HCT116 (cell line): ENCODE results near the gene SLC25A39. TPM values are rescaled to one million over a fixed set of nuclear protein-coding genes. Genes with fewer than 3 reads are reported as not detected.
"Not testable (repeated sequence)": the region's sequence is repeated elsewhere in the genome, so short reads cannot be mapped to it uniquely, and the experiment has no call there.

Experiments used
- ATAC-seq: fragments of 200-7000 bp; cut with Tn5 transposase; 2 replicates; pipeline ENCODE4 v1.9.1; 2020; ENCODE audit warnings: mild to moderate bottlenecking, moderate library complexity
- BruUV-seq: library from RNA; stranded (reverse); fragments of 400-500 nt; replicated peaks from 2 replicates; lab custom pipeline; 2021; lab: Mats Ljungman, UMichigan
- CTCF ChIA-PET: fragments of 300-600 bp; sonication (Branson Sonifier 250); formaldehyde crosslinking; loops from one replicate; lab custom pipeline; 2021; ENCODE audit warnings: antibody characterized with exemption; lab: Charles Lee
- POLR2A ChIA-PET: fragments of 300-600, 350-600 bp; sonication (Branson Sonifier 250); formaldehyde crosslinking; loops from one replicate; lab custom pipeline; 2021; ENCODE audit warnings: antibody characterized with exemption; lab: Charles Lee
- RAD21 ChIA-PET, 2 experiments: fragments of 300-600 bp; sonication (Branson Sonifier 250); formaldehyde crosslinking; loops; one replicate each; lab custom pipeline; 2023; ENCODE audit warnings: low total read pairs in 2 of 2; ENCODE audit not compliant: uncharacterized antibody in 2 of 2, unreplicated experiment in 2 of 2, low non-redundant PET in 1 of 2; lab: Charles Lee
- DNase-seq: peaks from one replicate; pipeline ENCODE4 v3.0.0-alpha.2; 2010; ENCODE audit warnings: low read depth, low spot score
- H2AFZ ChIP-seq: fragments of 200-600 bp; shearing (Covaris generic), sonication (generic); 2 replicates; pipeline ENCODE4 v1.6.1; 2017; ENCODE audit warnings: low read depth, mixed run types, mixed read lengths, antibody characterized with exemption, low read length; ENCODE audit not compliant: poor library complexity, severe bottlenecking
- H3K27ac ChIP-seq: 2 replicates; pipeline ENCODE4 v1.5.1; 2012; ENCODE audit warnings: low read depth, low read length
- H3K27me3 ChIP-seq: fragments of 200-600 bp; sonication (generic); 2 replicates; pipeline ENCODE4 v1.6.1; 2016; ENCODE audit warnings: mixed run types, low read length, mixed read lengths; ENCODE audit not compliant: insufficient read depth
- H3K36me3 ChIP-seq, 2 experiments: fragments of 200-500 bp in 1 of 2; fragments of 200-600 bp in 1 of 2; sonication (Bioruptor generic) in 1 of 2; sonication (generic) in 1 of 2; 2 replicates each; pipeline versions ENCODE4 v1.5.1 to v1.6.1; 2014 to 2016; ENCODE audit warnings: low read length in 2 of 2, inconsistent platforms in 1 of 2, mixed read lengths in 1 of 2, mixed run types in 1 of 2; ENCODE audit not compliant: insufficient read depth in 2 of 2, control insufficient read depth in 1 of 2
- H3K4me1 ChIP-seq, 2 experiments: fragments of 200-600 bp in 1 of 2; sonication (generic) in 1 of 2; 2 replicates each; pipeline versions ENCODE4 v1.5.1 to v1.6.1; 2012 to 2017; ENCODE audit warnings: low read length in 2 of 2, inconsistent platforms in 1 of 2, mild to moderate bottlenecking in 1 of 2, mixed read lengths in 1 of 2, mixed run types in 1 of 2, moderate library complexity in 1 of 2; ENCODE audit not compliant: insufficient read depth in 2 of 2, control insufficient read depth in 1 of 2
- H3K4me2 ChIP-seq: fragments of 200-600 bp; sonication (generic); 2 replicates; pipeline ENCODE4 v1.6.1; 2017; ENCODE audit warnings: mixed run types, low read length, mixed read lengths
- H3K4me3 ChIP-seq, 2 experiments: fragments of 200-600 bp in 1 of 2; sonication (generic) in 1 of 2; replicated peaks in 1 of 2; 2 replicates each; pipeline ENCODE4 v1.5.1; 2011 to 2016; ENCODE audit warnings: low read length in 2 of 2, control low read depth in 1 of 2, low read depth in 1 of 2, mild to moderate bottlenecking in 1 of 2, mixed read lengths in 1 of 2, mixed run types in 1 of 2
- H3K79me2 ChIP-seq: fragments of 200-600 bp; sonication (generic); 2 replicates; pipeline ENCODE4 v1.6.1; 2017; ENCODE audit warnings: mild to moderate bottlenecking, mixed run types, low read length, moderate library complexity, mixed read lengths; ENCODE audit not compliant: insufficient read depth
- H3K9ac ChIP-seq: fragments of 200-600 bp; sonication (generic); 2 replicates; pipeline ENCODE4 v1.6.1; 2016; ENCODE audit warnings: low read length, mixed read lengths
- H3K9me2 ChIP-seq: fragments of 200-600 bp; sonication (generic), shearing (Covaris generic); 2 replicates; pipeline ENCODE4 v1.6.1; 2017; ENCODE audit warnings: mixed run types, mild to moderate bottlenecking, moderate library complexity; ENCODE audit not compliant: insufficient read depth
- H3K9me3 ChIP-seq, 2 experiments: fragments of 200-500 bp in 1 of 2; fragments of 200-600 bp in 1 of 2; sonication (Bioruptor generic) in 1 of 2; sonication (generic) in 1 of 2; 2 replicates each; pipeline ENCODE4 v1.6.1; 2014 to 2017; ENCODE audit warnings: low read length in 2 of 2, mixed read lengths in 2 of 2, inconsistent platforms in 1 of 2, low read depth in 1 of 2, mild to moderate bottlenecking in 1 of 2, mixed run types in 1 of 2, moderate library complexity in 1 of 2; ENCODE audit not compliant: control insufficient read depth in 1 of 2, insufficient read depth in 1 of 2
- H4K20me1 ChIP-seq: fragments of 200-600 bp; sonication (generic), shearing (Covaris generic); 2 replicates; pipeline ENCODE4 v1.6.1; 2017; ENCODE audit warnings: mixed run types, mild to moderate bottlenecking, moderate library complexity; ENCODE audit not compliant: insufficient read depth
- CTCF ChIP-seq, 3 experiments: fragments of 200-600 bp in 1 of 3; sonication (generic) in 1 of 3; IDR thresholded peaks in 2 of 3; conservative IDR thresholded peaks in 1 of 3; 2 replicates each; pipeline ENCODE4 v1.5.1; 2012 to 2017; ENCODE audit warnings: low read depth in 2 of 3, low read length in 2 of 3, antibody characterized with exemption in 1 of 3, borderline replicate concordance in 1 of 3, control low read depth in 1 of 3, mild to moderate bottlenecking in 1 of 3, mixed read lengths in 1 of 3, mixed run types in 1 of 3, moderate library complexity in 1 of 3; ENCODE audit not compliant: insufficient read depth in 1 of 3
- EGR1 ChIP-seq: IDR thresholded peaks from 2 replicates; pipeline ENCODE4 v1.6.1; 2012; ENCODE audit warnings: low read depth
- FOSL1 ChIP-seq: IDR thresholded peaks from 2 replicates; pipeline ENCODE4 v1.6.1; 2012; ENCODE audit warnings: low read depth
- POLR2AphosphoS5 ChIP-seq: IDR thresholded peaks from 2 replicates; pipeline ENCODE4 v1.6.1; 2011; ENCODE audit warnings: mild to moderate bottlenecking, low read depth, low read length, moderate library complexity
- TCF7L2 ChIP-seq: IDR thresholded peaks from 2 replicates; pipeline ENCODE4 v1.7.0; 2011; ENCODE audit warnings: borderline replicate concordance, inconsistent platforms; ENCODE audit not compliant: insufficient read depth, insufficient read length; ENCODE audit errors: extremely low read depth
- intact Hi-C: fragments of 100-400 bp; cut with micrococcal nuclease; formaldehyde crosslinking; loops from 2 replicates; pipeline ENCODE4 v1.10.0; 2022
- total RNA-seq: library from RNA; stranded (reverse); gene quantifications from one replicate; pipeline ENCODE4 v1.2.1, GENCODE V29; 2021; ENCODE audit not compliant: unreplicated experiment

SLC25A39 gene
- total RNA-seq, 1 experiment from 2014 or later, result 326 TPM

- Histone ChIP-seq H2AFZ (no peak overlapping the region), H4K20me1 (no peaks in the 10 kb centered on the region), H3K9me3 (no peaks in the 10 kb centered on the region), H3K36me3 (no peaks in the 10 kb centered on the region), H3K9me2 (no peaks in the 10 kb centered on the region), H3K4me2 (no peak overlapping the region), H3K4me1 (peaks cover 0 to 13% of the 10 kb centered on the region in 2 experiments; a peak in 3 of 4 replicates), H3K27ac (no peak overlapping the region), H3K9ac (no peak overlapping the region), H3K27me3 (no peaks in the 10 kb centered on the region), H3K79me2 (no peaks in the 10 kb centered on the region), H3K4me3 (no peak overlapping the region)
- intact Hi-C loops, result no loop called here
- DNase-seq, result no peak
- no peak for TF ChIP-seq POLR2AphosphoS5
- TF ChIP-seq FOSL1, result no peak
- no peak for TF ChIP-seq CTCF (IDR thresholded peaks at IDR 0.05 in 2 of 3, conservative IDR thresholded peaks at IDR 0.05 in 1 of 3; ENCODE audit: borderline replicate concordance in 1 of 3, insufficient read depth in 1 of 3, low read depth in 2 of 3, low read length in 2 of 3)
- TF ChIP-seq TCF7L2, result no peak
- TF ChIP-seq EGR1, result no peak
- no TSS peak for BruUV-seq
- ChIA-PET CTCF (interaction anchor here (1.2 kb wide), 1 partner anchor 9 kb away, joined by 3 read pairs; the partner anchor contains the start of gene FAM171A2), POLR2A (interaction anchor here (1.4 kb wide), 1 partner anchor 13 kb away, joined by 4 read pairs; no protein-coding TSS in a partner anchor), RAD21 (no interaction called here)
- no peak for ATAC-seq
These were observed 47.4 kb upstream of the SLC25A39 start for GRCh38 chr17:44372036-44372435.

GRCh38 chr17:44369414-44370023 lies 44.9 kb upstream of the SLC25A39 start:
- BruUV-seq, H3K27me3 ChIP-seq, H3K9me3 ChIP-seq, RAD21 ChIA-PET, H3K4me3 ChIP-seq, H3K36me3 ChIP-seq, H3K4me2 ChIP-seq, H3K27ac ChIP-seq, CTCF ChIA-PET, H3K9ac ChIP-seq, H2AFZ ChIP-seq, H3K9me2 ChIP-seq, POLR2A ChIA-PET, ATAC-seq, H3K79me2 ChIP-seq, H4K20me1 ChIP-seq, DNase-seq: not testable (repeated sequence)
- intact Hi-C loops, result loop anchor here (10.0 kb wide), 1 partner anchor 465 kb away; the partner anchor contains the start of gene MPP2
- H3K4me1 ChIP-seq, result peaks cover 0 to 13% of the 10 kb centered on the region in 2 experiments; a peak in 3 of 4 replicates

GRCh38 chr17:44368391-44369243 lies 44.0 kb upstream of the SLC25A39 start:
- DNase-seq, CTCF ChIA-PET, H3K4me2 ChIP-seq, H2AFZ ChIP-seq, H3K4me3 ChIP-seq, H4K20me1 ChIP-seq, H3K79me2 ChIP-seq, H3K4me1 ChIP-seq, H3K9me2 ChIP-seq, ATAC-seq, H3K9ac ChIP-seq, POLR2A ChIA-PET, H3K27me3 ChIP-seq, H3K36me3 ChIP-seq, H3K27ac ChIP-seq, H3K9me3 ChIP-seq, RAD21 ChIA-PET, BruUV-seq: not testable (repeated sequence)
- intact Hi-C loops, result loop anchor here (10.0 kb wide), 1 partner anchor 464 kb away; the partner anchor contains the start of gene MPP2
